HL-60/S4 treated with retinoic acid at 250 ng/mL for 4 days and 3 days (cell line): Measurements from ENCODE around the gene MNAT1.
"Not testable (repeated sequence)": the region's sequence is repeated elsewhere in the genome, so short reads cannot be mapped to it uniquely, and the experiment has no call there.

ENCODE experiments used
- in situ Hi-C: fragments of 300-500 bp; cut with MboI; formaldehyde crosslinking; loops from 2 replicates; pipeline ENCODE4 v1.7.0; 2022; ENCODE audit warnings: low sequenced_read_pairs

Gene MNAT1

DNA sequence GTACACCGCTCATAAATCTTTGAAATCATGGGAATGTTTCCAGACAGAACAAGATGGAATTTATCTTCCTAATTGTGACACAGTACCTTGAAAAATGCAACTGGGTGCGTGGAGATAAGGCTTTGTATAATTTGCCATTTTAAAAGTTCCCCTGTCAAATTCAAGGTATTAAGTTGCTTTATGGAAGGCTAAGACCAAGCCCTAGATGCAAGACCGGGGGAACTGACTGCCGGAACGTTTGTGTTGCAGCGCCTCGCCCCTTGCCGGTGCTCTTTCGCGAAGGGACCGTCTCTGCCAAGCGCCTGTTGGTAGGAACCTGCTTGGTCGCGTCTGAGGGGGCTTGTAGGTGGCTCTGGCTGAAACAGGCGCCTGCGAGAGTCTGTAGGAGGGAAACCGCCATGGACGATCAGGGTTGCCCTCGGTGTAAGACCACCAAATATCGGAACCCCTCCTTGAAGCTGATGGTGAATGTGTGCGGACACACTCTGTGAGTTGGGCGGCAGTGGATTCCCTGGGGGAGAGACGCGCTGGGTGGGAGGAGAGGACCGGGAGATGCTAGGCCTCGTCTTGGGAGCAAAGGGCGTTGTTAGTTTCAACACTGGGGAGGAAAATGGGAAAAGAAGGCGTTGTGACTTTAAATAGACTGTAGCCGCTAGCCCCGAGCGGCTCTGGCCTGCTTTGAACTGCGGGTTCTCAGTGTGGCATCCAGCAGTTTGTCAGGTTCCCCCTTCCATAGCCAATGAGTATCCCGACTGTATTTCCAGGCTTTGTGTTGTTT lies at the start of gene MNAT1:
MNAT1 (plus strand) TSS at position 297 of the 778 bp plus-strand sequence; CDS start at position 399, 102 bp downstream.
- in situ Hi-C loops = no loop called here

DNA sequence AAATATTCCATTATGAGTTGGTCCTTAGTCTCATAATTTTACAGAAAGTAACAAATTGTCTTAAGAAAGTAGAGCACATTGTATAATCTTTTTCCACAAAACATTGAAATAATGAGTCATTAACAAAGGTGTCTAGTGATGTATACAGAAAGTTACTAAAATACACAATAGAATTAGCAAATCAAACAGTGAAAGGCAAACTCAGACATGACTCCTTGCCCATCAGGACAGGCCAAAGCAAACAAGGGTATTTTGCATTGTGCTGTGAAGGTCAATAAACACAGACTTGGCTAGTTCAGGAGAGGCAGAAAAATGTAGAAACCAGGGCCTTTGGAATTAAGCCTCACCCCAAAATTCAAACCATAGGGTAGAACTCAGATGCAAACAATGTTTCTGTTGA lies 47.7 kb upstream of the MNAT1 start:
- in situ Hi-C loops = no loop called here

GRCh38 chr14:60691383-60692113 lies 43.0 kb upstream of the MNAT1 start:
- in situ Hi-C loops = no loop called here

DNA sequence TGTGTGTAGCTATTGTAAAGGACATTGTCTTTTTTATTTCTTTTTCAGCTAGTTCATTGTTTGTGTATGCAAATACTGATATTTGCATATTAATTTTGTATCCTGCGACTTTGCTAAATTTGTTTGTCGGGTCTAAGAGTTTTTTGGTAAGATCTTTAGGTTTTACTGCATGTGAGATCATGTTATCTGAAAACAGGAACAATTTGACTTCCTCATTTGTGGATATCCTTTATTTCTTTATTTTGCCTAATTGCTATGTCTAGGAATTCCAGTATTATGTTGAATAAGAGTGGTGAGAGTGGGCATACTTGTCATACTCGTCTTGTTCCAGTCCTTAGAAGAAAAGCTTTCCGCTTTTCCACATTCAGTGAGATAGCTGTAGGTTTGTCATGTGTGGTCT lies 39.2 kb upstream of the MNAT1 start:
- in situ Hi-C loops = no loop called here

- in situ Hi-C loops = no loop called here
These were observed 34.0 kb upstream of the MNAT1 start for GRCh38 chr14:60700598-60700997.

DNA sequence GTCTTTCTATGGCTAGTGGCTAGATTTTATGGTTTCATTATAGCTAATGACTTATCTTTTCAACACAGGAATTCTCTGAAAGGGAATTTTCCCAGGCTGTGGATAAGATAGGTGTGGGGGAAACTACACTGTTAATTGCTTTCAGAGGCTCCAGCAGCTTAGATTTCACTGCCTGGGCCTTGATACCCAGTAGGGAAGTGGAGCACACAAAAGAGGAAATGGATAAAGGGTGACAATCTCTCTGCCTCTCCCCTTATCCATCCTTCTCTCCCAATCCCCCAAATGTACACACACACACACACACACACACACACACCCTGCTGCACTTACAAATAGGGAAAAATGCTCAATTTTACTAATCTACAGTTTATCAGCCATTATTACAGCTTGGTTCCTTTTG lies 29.5 kb upstream of the MNAT1 start:
- in situ Hi-C loops = no loop called here

GRCh38 chr14:60707858-60708257 lies 26.7 kb upstream of the MNAT1 start:
- in situ Hi-C loops = no loop called here

- in situ Hi-C loops = no loop called here
These were observed 24.1 kb upstream of the MNAT1 start for GRCh38 chr14:60710494-60710893.

GRCh38 chr14:60713513-60713912 lies 21.0 kb upstream of the MNAT1 start:
- in situ Hi-C loops = no loop called here

DNA sequence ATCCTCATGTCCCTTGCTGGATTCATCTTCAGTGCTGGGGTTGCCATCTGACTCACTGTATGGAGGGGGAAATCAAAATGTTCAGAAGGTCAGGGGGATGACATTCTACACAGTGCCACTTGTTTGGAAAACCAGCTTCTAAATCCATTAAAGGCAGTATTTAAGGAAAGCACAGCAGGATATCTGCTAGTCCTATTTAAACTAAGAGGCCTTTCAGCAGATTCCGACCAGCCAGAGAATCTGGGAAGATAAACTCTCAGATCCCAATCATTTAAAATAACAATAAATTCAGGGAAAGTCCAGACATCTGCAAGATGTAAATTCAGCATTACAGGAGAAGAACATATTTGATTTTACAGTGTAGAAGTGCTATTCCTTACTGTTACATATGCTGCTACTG lies 14.2 kb upstream of the MNAT1 start:
- in situ Hi-C loops = no loop called here

- in situ Hi-C loops = no loop called here
These were observed 13.6 kb upstream of the MNAT1 start for GRCh38 chr14:60720962-60721325.

GRCh38 chr14:60721326-60722106 lies 13.0 kb upstream of the MNAT1 start:
- in situ Hi-C loops = no loop called here

- in situ Hi-C loops = no loop called here
These were observed 12.5 kb upstream of the MNAT1 start for GRCh38 chr14:60722107-60722356.

DNA sequence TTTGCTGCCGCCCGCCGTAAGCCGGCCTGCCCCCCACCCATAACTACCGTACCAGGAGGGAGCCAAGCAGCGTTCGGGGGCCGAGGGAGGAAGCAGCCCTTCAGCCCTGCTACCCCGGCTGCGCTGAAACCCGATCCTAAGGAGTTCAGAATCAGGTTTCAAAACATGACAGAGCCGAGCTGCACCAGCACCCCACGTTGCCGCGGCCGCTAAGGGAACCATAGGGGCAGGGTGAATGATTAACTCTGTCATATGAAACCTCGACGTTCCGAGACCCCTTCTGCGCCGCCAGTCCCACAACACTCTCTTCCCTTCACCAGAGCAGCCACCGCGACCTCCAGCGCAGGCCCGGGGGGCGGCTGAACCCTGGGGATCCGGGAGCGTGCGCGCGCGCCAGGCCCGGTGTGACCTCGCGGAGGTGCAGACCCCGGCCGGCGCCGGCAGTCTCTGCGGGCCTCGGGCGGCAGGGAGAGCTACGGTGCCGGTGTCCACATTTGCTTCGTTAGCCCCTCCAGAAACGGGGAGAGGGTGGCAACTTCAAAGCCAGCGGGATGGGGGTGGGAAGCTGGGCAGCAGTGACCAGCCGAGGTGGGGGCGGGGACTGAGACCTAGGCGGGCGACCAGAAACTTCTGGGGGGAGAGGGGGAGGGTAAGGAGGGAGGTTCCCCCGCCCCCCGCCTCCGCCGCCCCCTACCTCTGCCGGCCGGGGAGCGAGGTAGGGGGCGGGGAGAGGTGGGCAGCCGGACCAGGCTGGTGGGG lies 12.0 kb upstream of the MNAT1 start:
- in situ Hi-C loops = no loop called here

DNA sequence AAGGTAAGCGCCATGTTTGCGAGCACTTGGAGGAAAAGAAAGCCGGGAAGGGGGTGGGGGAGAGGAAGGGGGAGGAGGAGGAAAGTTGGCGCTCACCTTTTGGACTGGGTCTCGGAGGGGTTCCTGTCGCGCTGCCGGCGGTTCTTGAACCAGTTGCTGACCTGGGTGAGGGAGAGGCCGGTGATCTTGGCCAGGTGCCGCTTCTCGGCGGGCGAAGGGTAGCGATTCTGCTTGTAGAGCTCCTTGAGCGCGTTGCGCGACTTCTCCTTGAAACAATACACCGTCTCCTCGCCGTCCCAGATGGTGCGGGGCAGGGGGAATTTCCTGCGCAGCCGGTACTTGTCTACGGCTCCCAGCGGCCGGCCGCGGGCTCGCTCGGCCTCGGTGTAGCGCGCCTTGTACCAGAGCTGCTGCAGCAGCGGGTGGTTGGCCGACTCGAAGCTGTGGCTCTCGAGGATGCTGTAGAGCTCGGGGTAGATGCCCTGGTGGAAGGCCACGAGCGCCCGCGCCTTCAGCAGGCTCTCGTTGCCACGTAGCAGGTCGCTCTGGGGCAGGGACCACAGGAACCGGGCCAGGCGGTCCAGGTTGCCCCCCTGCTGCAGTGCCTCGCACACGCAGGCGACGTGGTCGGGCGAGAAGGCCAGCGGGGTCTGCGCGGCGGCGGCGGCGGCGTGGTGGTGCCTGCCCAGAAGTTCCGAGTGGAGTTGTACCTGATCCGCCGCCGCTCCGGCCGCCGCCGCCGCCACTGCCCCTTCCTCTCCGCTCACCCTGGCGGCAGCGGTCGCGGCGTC lies 11.2 kb upstream of the MNAT1 start:
- in situ Hi-C loops = no loop called here

- in situ Hi-C loops = no loop called here
These were observed 10.5 kb upstream of the MNAT1 start, which contains the start of gene SIX4 for GRCh38 chr14:60723907-60724618. SIX4 (minus strand) TSS chr14:60724351; CDS start chr14:60724074, 277 bp downstream.

DNA sequence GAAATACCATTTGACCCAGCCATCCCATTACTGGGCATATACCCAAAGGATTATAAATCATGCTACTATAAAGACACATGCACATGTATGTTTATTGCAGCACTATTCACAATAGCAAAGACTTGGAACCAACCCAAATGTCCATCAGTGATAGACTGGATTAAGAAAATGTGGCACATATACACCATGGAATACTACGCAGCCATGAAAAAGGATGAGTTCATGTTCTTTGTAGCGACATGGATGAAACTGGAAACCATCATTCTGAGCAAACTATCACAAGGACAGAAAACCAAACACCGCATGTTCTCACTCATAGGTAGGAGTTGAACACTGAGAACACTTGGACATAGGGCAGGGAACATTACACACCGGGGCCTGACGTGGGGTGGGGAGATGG lies 3.3 kb upstream of the MNAT1 start:
- in situ Hi-C loops = not testable (repeated sequence)

DNA sequence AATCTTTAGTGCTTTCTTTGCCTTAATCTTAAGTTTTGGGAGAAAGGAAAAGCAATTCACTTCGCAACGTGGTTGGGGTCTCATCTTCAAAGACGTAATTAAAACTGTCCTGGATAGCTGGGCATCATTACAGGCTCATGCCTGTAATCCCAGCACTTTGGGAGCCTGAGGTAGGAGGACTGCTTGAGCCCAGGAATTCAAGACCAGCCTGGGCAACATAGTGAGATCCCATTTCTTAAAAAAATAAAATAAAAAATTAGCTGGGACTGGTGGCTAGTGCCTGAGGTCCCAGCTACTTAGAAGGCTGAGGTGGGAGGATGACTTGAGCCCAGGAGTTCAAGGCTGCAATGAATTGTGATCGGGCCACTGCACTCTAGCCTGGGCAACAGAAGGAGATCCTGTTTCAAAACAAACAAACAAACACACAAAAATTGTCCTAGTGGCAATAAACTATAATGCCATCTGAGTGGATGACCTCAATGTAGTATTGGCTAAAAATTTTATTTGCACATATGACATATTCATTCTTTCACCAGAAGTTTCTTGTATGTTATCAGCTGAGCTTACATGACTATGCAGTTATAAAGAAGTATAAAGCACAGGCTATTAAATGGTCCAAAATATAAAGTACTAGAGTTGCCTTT lies 1.6 kb upstream of the MNAT1 start:
- in situ Hi-C loops = no loop called here

- in situ Hi-C loops = no loop called here
These were observed 855 bp downstream of the MNAT1 start for GRCh38 chr14:60735416-60735815.
